Stimulated activated CD4-positive, alpha-beta T cell treated with anti-CD3 and anti-CD28 coated beads, TNF-alpha, amount 100 ng/mL, for 48 hours (primary cell): ENCODE data around the gene HBD.
"Not testable (repeated sequence)": the region's sequence is repeated elsewhere in the genome, so short reads cannot be mapped to it uniquely, and the experiment has no call there.

Source experiments
- DNase-seq, 3 donors: peaks; one replicate each; pipeline ENCODE4 v3.0.0-alpha.2; 2020; ENCODE audit warnings: low read depth in 3 of 3

Gene HBD

DNA sequence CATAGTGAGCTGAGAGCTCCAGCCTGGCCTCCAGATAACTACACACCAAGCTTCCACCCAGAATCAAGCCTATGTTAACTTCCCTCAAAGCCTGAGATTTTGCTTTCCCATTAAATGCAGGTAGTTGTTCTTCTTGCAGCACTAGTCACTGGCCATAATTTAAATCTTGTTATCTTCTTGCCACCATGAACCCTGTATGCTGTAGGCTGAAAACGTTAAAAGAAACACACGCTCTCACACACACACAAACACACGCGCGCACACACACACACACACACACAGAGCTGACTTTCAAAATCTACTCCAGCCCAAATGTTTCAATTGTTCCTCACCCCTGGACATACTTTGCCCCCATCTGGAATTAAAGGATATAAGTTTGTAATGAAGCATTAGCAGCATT, 19.2 kb upstream of the HBD start:
- DNase-seq: not testable (repeated sequence)

- no peak for DNase-seq
Measured at GRCh38 chr11:5252919-5253265, 18.6 kb upstream of the HBD start.

DNA sequence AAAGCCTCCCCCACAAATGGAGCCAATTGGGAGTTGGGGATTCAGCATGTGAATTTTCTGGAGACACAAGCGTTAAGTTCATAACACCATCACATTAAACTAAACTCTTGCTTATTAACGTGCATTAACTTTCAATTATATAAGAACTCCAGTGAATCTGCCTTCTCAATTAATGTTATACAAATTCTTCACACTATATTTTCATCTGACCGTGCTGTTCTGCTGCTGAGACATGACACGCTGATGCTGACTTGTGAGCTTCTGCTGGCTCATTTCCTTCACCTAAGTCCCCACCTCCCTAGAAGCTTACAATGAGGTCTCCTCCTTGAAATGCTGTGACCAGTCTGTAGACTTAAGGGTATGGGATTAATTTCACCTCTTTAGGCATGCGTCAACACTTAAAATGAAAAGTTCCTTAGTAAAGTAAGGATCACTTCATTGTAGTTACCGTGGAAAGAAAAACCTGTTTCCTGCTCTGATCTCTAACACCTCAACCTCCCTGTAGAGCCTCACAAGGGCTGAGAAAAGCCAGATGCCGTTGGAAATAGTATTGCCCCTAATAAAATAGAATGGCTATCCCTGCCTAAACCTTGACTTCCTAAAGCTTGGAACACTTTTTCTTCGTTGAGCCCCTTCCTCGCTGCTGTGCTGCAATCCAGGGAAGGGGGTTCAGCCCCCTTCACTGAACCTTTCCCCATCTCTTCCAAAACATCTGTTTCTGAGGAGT, 18.1 kb upstream of the HBD start:
- no peak for DNase-seq

DNA sequence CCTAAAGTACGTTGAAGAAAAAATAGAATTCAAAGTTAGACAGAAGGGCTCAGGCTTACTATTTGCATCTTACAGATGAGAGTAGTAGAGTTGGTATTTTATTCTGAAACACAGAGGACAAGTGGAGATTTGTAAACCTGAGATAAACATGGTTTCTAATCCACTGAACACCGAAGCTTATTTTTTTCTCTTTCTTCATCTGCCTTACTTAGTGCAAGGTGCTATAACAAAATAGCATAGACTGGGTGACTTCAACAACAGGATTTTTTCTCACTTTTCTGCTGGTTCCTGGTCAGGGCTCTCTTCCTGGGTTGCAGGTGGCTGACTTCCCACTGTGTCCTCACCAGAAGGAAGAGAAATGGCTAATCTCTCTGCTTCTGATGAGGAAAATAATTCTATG, 17.5 kb upstream of the HBD start:
- DNase-seq: no peak

GRCh38 chr11:5250543-5251204, 16.4 kb upstream of the HBD start:
- DNase-seq: no peak

DNA sequence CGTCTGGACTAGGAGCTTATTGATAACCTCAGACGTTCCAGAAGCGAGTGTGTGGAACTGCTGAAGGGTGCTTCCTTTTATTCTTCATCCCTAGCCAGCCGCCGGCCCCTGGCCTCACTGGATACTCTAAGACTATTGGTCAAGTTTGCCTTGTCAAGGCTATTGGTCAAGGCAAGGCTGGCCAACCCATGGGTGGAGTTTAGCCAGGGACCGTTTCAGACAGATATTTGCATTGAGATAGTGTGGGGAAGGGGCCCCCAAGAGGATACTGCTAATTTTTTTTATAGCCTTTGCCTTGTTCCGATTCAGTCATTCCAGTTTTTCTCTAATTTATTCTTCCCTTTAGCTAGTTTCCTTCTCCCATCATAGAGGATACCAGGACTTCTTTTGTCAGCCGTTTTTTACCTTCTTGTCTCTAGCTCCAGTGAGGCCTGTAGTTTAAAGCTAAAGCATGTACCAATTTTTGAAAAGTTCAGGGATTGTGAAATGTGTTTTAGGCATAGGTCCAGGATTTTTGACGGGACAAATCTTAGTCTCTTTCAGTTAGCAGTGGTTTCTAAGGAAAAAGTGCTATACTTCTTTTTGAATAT, 15.6 kb upstream of the HBD start, which contains the start of gene HBG1:
TSS of gene HBG1 (minus strand) at position 51 of the 590 bp plus-strand sequence. CDS start 53 bp downstream, outside the sequence.
- not testable (repeated sequence) for DNase-seq

DNA sequence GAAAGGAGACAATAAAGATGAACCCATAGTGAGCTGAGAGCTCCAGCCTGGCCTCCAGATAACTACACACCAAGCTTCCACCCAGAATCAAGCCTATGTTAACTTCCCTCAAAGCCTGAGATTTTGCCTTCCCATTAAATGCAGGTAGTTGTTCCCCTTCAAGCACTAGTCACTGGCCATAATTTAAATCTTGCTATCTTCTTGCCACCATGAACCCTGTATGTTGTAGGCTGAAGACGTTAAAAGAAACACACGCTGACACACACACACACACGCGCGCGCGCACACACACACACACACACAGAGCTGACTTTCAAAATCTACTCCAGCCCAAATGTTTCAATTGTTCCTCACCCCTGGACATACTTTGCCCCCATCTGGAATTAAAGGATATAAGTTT, 14.2 kb upstream of the HBD start:
- not testable (repeated sequence) for DNase-seq

- DNase-seq: no peak
Measured at GRCh38 chr11:5247472-5248192, 13.3 kb upstream of the HBD start.

DNA sequence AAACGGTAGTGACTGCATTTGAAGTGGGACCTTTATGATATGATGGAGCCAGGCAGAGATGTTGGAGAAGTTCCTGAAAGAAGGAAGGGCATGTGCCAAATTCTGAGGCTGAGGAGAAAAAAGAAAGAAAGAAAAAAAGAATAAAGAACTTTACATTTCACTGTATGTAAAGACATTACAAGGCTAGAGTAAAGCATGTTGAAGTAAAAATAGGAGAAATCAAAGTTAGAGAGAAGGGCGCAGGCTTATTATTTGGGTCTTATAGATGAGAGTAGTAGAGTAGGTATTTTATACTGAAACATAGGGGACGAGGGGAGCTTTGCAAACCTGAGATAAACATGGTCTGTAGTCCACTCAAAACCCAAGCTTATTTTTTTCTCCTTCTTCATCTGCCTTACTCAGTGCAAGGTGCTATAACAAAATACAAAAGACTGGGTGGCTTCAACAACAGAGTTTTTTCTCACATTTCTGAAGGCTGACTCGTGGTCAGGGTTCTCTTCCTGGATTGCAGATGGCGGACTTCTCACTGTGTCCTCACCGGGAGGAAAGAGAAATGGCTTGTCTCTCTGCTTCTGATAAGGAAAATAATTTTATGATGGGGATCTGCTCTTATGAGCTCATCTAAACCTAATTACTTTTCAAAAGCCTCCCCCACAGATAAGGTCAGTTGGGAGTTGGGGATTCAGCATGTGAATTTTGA, 12.6 kb upstream of the HBD start:
- no peak for DNase-seq

- DNase-seq: no peak
Measured at GRCh38 chr11:5245155-5245554, 10.9 kb upstream of the HBD start.

DNA sequence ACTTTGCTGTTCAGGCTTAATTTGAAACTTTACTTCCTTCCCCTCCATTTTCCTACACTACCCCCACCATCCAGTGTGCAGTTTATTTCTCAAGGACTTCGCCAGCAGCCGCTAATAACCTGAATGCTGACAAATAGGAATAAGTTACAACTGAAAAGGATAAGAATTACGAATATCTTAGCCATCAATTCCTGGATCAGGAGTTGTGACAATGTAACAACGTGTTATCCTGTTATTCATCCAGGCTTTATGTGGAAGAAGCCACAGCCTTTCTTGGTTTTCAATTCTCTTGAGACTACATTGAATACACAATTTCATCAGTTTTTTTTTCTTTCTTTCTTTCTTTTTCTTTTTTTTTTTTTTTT, 9.5 kb upstream of the HBD start:
- no peak for DNase-seq

GRCh38 chr11:5242933-5243815, 8.9 kb upstream of the HBD start:
- no peak for DNase-seq

GRCh38 chr11:5242208-5242607, 7.9 kb upstream of the HBD start:
- DNase-seq: no peak

DNA sequence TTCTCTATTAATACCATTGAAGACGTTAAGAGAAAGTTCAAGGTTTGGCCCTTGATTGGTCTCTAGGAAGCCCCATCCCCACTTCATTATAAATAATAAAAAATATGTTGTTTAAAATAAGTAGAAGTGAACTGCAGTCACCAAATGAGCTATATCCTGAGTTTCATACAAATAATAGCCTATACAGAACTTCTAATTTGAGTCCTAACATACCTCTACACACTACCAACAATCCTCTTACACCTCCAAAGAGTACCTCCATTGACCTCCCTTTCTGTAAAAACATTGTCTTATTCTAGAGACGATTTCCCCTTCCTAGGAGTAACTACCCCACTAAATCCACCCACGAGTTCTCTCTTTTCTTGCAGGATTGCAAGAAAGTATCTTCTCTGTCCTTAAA, 7.2 kb upstream of the HBD start:
- no peak for DNase-seq

DNA sequence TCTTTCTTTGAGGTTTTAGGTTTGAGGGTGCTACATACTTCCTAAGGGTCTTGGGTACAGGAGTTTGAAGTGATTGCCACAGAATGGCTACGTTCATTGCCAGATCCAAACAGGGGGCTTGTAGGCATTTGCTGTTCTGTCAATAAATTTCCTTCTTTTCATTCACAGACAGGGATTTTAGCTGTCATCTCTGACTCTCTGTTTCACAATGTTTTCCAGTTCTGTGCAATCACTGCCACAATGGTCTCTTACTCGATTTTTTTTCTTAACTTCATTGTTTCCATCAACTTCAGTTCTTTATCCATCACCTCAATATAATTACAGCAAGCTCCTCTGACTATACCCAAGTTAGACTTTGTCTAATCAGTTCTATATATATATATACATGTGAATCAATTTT, 6.2 kb upstream of the HBD start:
- DNase-seq: no peak

GRCh38 chr11:5240056-5240455, 5.8 kb upstream of the HBD start:
- DNase-seq: no peak

- no peak for DNase-seq
Measured at GRCh38 chr11:5239046-5239445, 4.8 kb upstream of the HBD start.

GRCh38 chr11:5238486-5238885, 4.2 kb upstream of the HBD start:
- no peak for DNase-seq

- no peak for DNase-seq
Measured at GRCh38 chr11:5237420-5237819, 3.1 kb upstream of the HBD start.

- no peak for DNase-seq
Measured at GRCh38 chr11:5235364-5236095, 1.2 kb upstream of the HBD start.
